GM18909 (cell line): ENCODE results near the gene MORN5.

ENCODE experiments used
- ATAC-seq: cut with Tn5 transposase; IDR thresholded peaks from one replicate; pipeline ENCODE4 v1.9.1; 2021; ENCODE audit warnings: mild to moderate bottlenecking; ENCODE audit not compliant: unreplicated experiment, poor library complexity

MORN5 gene

DNA sequence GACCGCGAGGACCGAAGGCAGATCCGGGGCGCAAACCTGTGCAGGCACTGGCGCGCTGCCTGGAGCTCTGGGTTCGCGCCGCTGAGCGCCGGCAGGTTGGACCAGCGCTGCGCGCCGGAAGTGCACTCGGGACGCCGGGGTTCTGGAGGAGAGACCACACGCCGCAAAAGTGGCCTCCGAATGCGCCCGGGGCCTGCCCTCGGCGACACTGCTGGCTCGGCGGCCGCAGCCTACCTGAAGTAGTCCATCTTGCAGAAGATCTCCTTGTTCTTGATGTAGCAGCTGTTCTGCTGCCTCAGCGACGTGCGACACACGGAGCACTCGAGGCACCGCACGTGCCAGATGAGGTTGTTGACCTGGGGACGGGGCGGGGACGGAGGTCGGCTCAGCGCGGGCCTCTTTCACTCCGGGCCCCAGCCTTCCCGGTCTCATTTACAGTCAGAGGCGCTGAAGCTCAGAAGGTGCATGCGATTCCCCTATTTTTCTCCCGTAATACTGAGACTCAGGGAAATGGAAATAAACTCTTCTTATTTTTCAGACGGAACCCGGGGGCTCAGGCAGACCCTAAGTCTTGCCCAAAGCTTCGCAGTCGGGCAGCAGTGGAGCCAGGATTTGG lies 66.5 kb downstream of the MORN5 start:
- ATAC-seq, result no peak

DNA sequence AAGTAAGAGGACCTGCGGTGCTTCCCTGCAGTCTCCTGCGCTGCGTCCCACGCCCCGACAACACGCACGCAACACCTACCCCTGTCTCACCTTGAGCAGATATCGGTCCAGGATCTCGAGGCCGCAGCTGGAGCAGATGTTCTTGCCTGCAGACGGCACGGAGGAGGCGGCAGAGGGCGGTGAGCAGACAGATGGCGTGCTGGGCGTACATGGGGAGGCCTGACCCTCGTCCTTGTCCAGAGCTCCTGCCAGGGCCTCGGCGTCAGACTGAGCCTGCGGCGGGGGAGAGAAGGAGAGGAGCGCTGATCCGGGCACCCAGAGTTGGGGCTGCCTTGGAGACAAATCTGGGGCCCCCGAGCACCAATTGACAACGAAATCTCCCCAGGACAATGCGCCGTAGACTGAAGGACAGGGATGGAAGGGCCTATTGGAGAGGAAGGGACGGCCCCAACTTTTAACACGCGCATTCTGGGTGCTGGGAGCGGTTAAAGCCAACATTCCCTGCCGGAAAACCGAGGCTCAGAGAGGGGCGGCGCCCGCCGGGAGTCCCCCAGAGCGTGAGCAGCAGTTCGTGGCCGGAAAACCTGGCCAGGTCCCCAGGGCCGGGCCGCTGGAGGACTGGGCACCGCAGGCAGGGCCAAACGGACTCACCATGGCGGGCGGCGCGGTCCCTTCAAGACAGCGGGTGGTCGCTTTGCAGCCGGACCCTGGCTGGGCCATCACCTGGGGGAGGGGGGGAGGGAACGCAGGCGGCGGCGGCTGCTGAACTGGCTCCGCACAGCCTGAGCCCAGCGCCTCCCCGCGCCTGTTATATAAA lies 67.3 kb downstream of the MORN5 start:
- no peak for ATAC-seq

DNA sequence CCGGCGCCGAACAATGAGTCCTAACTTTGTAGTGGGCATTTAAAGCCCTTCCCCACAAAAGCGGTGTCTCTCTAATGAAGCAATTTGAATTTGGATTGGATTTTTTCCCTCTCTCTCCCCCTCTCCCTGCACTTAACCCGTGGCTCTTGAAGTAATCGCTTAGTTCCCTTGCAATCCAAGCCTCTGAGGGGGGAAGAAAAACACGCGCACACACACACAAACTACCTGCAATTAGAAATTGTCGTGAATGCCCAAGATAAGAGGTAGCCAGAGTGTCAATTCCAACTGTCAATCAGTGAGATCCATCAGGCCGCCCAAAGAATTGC lies 67.8 kb downstream of the MORN5 start:
- ATAC-seq, result no peak

DNA sequence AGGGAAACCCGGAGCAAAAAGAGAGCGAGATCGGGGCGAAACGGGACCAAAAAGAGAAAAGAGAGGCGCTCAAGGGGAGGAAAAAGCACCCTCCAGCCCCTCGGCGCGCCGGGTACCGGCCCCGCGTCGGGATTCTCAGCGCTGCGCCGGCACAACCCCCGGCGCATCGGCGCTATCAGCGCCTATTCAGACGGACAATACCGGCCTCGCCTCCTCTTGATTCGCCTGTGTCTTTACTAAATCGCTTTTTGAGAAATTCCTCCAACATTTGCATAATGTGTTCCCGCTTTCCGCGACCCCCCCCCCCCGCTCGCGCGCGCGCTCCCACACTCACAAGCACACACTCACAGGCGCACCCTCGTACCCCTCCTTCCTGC lies 68.5 kb downstream of the MORN5 start:
- no peak for ATAC-seq

DNA sequence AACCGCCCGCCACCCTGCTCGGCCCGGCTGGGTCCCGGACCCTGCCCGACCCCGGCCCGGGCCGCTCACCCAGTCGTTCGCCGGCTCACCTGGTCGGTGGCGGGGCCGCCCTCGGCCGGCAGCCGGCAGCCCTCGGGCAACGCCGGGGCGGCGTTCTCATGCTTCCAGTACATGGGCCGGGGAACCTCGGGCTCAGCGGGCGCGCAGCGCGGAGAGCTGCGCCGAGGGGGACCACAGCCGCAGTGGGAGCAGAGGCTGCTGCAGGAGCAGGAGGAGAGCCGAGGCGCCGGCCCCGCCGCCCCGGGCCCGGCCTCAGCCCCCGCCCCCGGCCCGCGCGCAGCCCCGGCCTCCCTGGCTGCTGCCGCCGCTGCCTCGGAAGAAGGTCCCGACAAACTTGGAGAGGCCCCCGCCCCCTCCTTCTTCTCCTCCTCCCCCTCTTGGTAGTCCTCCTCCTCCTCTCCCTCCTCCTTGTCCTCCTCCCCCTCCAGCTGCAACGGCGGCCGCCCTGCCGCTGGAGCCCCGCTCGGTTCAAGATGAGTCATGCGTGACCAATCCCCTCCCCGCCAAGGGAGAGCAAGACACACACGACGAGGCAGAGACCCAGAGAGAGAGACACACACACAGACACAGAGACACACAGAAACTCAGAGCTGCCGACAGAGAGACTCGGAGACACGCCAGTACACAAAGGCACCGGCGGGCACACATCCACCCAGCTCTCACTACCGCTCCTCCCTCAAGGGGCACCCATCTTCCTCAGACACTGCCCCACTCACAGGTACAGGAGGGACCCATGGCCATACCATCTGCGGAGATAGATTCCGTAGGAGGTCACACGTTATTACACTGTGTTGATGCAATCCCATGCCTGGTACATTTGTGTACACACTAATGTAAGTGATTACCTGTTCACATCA lies 69.1 kb downstream of the MORN5 start, which contains the start of gene LHX6:
Gene LHX6, minus strand, starts transcription at position 390 of the 917 bp plus-strand sequence. Its CDS starts 217 bp downstream, at position 173.
- no peak for ATAC-seq

DNA sequence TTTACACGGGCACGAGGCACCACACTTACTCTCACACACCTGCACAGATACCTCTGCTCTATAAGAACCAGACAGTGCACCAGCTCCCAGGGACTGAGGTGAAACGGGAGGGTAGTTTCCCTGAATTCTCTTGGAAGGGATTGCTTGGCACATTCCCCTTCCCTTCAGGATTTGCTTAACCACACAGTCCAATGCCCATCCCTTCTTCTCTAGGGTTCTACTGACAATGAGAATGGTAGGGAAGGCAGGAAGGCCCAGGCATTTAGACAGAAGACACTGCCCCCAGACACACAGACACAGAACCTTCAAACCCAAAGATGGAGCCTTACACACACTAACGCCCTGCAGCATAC lies 69.8 kb downstream of the MORN5 start:
- no peak for ATAC-seq

DNA sequence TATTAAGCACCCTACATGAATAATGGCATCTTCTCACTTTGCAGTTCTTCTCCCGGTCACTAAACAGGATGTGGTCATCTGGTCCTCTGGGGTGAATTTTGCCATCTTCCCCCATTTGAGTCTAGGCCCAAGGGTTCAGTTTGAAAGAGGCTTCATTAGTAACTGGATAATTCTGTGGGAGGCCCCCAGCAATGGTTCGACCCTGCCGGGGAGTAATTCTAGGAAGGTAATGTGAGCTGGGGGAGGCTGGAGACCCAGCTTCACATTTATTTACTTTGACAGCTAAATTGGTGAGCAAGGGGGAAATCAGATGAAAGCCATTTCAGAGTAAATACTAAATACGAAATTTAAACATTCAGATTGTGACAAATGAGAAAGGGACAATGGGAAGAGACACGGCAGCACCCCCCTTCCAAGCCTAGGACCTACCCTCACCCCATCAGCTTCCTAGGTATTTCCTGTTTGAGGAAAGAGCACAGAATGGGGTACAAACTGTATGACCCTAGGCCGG lies 73.1 kb downstream of the MORN5 start:
- ATAC-seq, result no peak

DNA sequence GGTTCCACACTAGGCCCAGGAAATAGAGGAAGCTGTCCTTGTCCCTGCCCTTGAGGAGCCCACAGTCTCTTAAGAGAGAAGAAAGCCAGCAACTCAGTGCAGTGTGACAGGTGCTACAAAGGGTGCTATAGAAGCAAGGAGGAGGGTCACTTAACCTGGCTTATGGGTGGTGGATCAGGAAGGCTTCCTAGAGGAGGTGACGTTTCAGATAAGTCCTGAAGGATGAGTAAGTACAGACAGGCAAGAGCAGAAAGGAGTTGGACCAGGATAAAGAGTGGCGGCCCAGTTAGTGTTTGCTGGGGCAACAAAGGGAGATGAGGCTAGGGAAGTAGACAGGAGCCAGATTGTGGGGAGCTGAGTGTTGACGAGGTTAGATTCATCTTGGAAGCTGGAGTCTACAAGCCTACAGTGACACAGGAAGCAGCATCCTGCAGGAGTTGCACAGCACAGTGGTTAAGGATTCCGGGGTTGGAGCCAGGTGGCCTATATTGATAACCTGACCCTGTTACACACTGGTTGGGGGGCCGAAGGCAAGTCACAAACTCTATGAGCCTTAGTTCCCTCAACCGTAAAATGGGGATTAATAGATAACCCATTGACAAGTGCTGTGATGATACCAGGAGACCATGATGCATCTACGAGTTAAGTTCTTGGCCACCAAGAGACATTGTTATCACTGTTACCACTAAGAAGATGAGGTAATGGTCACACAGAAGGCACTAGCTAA lies 74.5 kb downstream of the MORN5 start:
- no peak for ATAC-seq

DNA sequence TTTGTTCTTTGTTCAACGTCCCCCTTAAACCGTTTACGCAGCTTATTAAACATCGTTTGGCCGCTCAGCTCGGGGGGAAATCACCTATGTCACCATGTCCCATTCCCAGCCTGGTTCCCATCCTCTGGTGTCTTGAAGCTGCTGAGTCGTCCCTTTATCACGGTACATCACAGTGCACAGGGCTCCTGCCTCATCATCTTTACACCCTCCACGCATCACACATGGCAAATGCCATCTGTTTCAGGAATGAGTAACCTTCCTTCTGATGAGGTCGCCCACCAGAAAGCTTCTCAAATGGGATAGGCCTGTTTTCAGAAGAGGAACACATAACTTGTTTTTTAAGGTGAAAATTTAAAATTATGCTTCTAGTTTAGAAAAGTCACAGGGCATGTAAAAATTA lies 77.0 kb downstream of the MORN5 start:
- ATAC-seq, result no peak

DNA sequence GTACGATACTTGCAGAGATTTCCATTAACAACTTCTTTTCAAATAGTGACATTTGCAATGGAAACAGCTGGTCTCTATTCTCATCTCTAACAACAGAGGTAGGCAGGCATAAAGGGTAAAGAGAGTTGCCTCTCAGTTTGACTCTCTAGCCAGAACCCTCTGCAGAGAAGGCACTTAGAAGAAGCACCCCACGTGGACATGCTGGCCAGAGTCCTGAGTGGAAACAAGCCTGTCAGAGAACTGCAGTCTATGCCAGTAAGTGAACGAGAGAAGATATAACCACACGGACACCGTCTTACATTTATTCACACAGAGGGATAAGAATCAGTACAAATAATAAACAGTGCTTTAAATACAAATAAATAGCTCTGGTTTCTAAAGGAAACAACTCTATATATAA lies 80.0 kb downstream of the MORN5 start:
- ATAC-seq, result no peak

DNA sequence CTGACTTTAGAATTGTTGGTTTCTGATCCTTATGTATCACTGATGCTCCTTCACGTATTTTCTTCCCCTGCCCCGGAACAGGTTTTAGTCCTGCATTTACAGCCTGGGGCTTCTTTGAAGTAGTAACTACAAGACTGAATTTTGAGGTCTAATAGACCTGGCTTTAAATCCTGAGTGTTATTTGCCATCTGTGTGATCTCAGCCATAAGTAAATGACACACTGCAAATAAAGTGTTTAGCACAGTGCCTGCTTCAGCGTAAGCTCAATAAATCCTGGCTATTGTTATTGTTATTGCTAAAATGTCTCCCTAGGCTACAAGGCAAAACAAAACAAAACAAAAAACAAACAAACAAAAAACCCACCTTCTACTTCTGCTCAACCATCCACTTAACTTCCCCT lies 84.6 kb downstream of the MORN5 start:
- ATAC-seq, result no peak

DNA sequence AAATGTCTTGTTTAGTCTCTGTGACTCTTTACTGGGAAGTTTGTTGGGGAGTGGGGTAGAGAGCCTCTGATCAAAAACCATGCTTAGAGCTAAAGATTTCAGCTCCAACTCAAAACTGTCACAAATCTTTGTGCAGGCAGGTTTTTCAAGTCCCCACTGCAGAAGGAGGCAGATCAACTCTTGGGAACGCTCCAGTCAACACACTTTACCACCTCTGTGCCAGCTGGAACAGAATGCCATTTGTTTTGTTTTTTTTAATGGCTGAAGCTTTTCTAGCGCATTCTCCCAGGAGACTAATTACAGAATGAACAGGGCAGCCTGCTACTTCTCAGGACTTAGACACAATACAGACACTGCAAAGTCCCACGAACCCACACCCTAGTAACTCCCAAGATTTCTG lies 87.0 kb downstream of the MORN5 start:
- no peak for ATAC-seq

DNA sequence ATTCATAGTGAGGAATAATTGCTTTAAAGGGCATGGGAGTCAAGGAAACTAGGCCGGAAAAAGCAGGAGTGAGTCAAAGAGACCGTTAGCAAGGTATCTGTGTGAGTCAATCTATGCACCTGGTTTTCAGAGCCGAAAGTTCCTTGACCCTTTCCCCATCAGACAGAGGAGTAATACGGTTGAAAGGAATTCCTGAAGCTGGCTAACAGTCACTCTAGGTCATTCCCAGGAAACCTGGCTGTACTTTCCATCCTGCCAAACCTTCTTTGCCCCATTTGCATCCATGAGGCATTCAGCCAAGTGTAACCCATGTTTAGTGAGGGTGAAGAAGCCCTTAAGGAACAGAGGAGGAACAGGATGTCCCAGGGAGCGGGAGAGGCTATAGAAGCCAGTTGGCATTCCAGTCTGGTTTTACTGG lies 88.7 kb downstream of the MORN5 start:
- no peak for ATAC-seq
